Lower leg skin (tissue), 3 donors: ENCODE results near the gene CCSAP.

Source experiments
- POLR2A ChIP-seq, 2 donors: fragments of 450-650 bp; IDR thresholded peaks; one replicate each; pipeline ENCODE4 v1.6.1; 2016 to 2017; ENCODE audit warnings: antibody characterized with exemption in 2 of 2, mild to moderate bottlenecking in 1 of 2, moderate library complexity in 1 of 2
- TF ChIP-seq, protein P1 (sequence below), 3 donors: fragments of 450-650 bp; IDR thresholded peaks; one replicate each; pipeline ENCODE4 v1.5.1; 2016; ENCODE audit warnings: antibody characterized with exemption in 3 of 3, mild to moderate bottlenecking in 3 of 3, moderate library complexity in 2 of 3

DNA sequence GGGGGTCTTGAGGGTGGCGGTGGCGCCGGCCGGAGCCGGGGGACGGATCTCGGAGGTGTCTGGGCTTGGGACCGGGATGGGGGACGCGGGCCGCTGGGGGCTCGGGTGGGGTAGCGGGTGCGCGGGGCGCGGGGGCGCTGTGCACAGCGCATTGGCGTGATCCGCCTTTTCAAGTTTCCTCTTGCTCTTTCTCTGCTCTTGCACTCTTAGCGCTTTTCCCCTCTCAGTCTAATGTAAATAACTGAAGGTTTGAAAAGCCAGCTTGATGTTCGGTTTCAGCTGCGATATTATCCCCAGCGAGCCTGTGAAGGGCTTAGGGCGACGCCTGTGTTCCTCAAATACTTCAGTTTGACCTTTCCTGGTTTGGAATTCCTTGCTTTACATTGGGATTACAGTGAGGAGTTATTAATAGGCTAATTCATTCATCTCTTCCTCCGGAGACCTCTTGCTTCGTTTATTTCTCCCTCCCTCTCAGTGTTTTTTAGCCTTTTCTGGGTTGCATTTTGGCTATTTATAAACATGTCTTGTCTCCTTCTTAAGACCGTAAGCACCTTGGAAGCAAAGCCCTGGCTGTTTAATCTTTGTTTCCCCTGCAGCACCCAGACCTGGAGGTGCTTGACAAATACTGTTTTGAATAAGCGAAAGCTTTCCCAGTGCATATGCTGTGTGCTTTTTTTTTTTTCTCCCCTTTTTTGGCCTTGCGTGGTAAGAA is 71.2 kb downstream of the CCSAP start:
- TF ChIP-seq, protein P1, sequence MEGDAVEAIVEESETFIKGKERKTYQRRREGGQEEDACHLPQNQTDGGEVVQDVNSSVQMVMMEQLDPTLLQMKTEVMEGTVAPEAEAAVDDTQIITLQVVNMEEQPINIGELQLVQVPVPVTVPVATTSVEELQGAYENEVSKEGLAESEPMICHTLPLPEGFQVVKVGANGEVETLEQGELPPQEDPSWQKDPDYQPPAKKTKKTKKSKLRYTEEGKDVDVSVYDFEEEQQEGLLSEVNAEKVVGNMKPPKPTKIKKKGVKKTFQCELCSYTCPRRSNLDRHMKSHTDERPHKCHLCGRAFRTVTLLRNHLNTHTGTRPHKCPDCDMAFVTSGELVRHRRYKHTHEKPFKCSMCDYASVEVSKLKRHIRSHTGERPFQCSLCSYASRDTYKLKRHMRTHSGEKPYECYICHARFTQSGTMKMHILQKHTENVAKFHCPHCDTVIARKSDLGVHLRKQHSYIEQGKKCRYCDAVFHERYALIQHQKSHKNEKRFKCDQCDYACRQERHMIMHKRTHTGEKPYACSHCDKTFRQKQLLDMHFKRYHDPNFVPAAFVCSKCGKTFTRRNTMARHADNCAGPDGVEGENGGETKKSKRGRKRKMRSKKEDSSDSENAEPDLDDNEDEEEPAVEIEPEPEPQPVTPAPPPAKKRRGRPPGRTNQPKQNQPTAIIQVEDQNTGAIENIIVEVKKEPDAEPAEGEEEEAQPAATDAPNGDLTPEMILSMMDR (IDR thresholded peaks at IDR 0.05): no peak
- TF ChIP-seq POLR2A (IDR thresholded peaks at IDR 0.05): no peak
